Raji (cell line): ENCODE data around the gene ZNF174.

Experiments
- POLR2A ChIP-seq: IDR thresholded peaks from 2 replicates; pipeline ENCODE4 v1.6.1; 2011; ENCODE audit warnings: low read depth, low read length, control low read depth; ENCODE audit not compliant: insufficient read depth

Gene ZNF174

GRCh38 chr16:3400779-3401688 lies at the start of gene ZNF174, which contains the start of gene ZSCAN32:
TSS of gene ZNF174 (plus strand) at chr16:3401215. CDS start at chr16:3402005, 790 bp downstream.
TSS of gene ZSCAN32 (minus strand) at chr16:3401004. CDS start at chr16:3397557, 3,447 bp downstream.
- peak; percentile 93 for TF ChIP-seq POLR2A

GRCh38 chr16:3355589-3355988 lies 45.4 kb upstream of the ZNF174 start, which contains the start of gene OR2C1:
TSS of gene OR2C1 (plus strand) at chr16:3355889. CDS start at chr16:3355941, 52 bp downstream.
- TF ChIP-seq POLR2A = no peak

GRCh38 chr16:3356118-3356517 lies 44.9 kb upstream of the ZNF174 start:
- no peak for TF ChIP-seq POLR2A

- no peak for TF ChIP-seq POLR2A
These were observed 42.1 kb upstream of the ZNF174 start for GRCh38 chr16:3358871-3359270.

GRCh38 chr16:3362931-3363330 lies 38.1 kb upstream of the ZNF174 start:
- TF ChIP-seq POLR2A = no peak

GRCh38 chr16:3363793-3364192 lies 37.2 kb upstream of the ZNF174 start:
- TF ChIP-seq POLR2A = no peak

GRCh38 chr16:3364774-3365427 lies 36.1 kb upstream of the ZNF174 start:
- TF ChIP-seq POLR2A = no peak

- TF ChIP-seq POLR2A = no peak
These were observed 31.9 kb upstream of the ZNF174 start for GRCh38 chr16:3369073-3369472.

- TF ChIP-seq POLR2A = no peak
These were observed 25.3 kb upstream of the ZNF174 start for GRCh38 chr16:3375680-3376079.

GRCh38 chr16:3377917-3378316 lies 23.1 kb upstream of the ZNF174 start:
- no peak for TF ChIP-seq POLR2A

- no peak for TF ChIP-seq POLR2A
These were observed 18.0 kb upstream of the ZNF174 start for GRCh38 chr16:3383045-3383448.

- TF ChIP-seq POLR2A = no peak
These were observed 12.7 kb upstream of the ZNF174 start for GRCh38 chr16:3388325-3388724.

GRCh38 chr16:3389663-3390338 lies 11.2 kb upstream of the ZNF174 start:
- no peak for TF ChIP-seq POLR2A

GRCh38 chr16:3400446-3400778 lies 603 bp upstream of the ZNF174 start:
- no peak for TF ChIP-seq POLR2A

- no peak for TF ChIP-seq POLR2A
These were observed 843 bp downstream of the ZNF174 start for GRCh38 chr16:3401719-3402397.
